SK-N-SH treated with all-trans-retinoic acid at 6 μM for 48 hours (cell line): ENCODE measurements around the gene USP7.
"Not testable (repeated sequence)": the region's sequence is repeated elsewhere in the genome, so short reads cannot be mapped to it uniquely, and the experiment has no call there.

ENCODE experiments used
- ARNTL ChIP-seq: fragments of 450-650 bp; formaldehyde crosslinking; IDR thresholded peaks from 2 replicates; pipeline ENCODE4 v1.5.0; 2020; ENCODE audit warnings: low read depth, mild to moderate bottlenecking, moderate library complexity, borderline replicate concordance
- CSDC2 ChIP-seq: fragments of 250-450 bp; sonication (Bioruptor Pico); IDR thresholded peaks from 2 replicates; pipeline ENCODE4 v1.5.0; 2020; ENCODE audit warnings: mild to moderate bottlenecking, moderate library complexity
- CSRNP3 ChIP-seq: fragments of 250-450 bp; sonication (Bioruptor Pico); IDR thresholded peaks from 2 replicates; pipeline ENCODE4 v1.5.1; 2021; ENCODE audit warnings: mild to moderate bottlenecking, moderate library complexity
- ISL1 ChIP-seq: fragments of 250-450 bp; sonication (Bioruptor Pico); IDR thresholded peaks from 2 replicates; pipeline ENCODE4 v2.1.2; 2022; ENCODE audit warnings: mild to moderate bottlenecking, moderate library complexity
- PATZ1 ChIP-seq: fragments of 250-450 bp; sonication (Bioruptor Pico); IDR thresholded peaks from 2 replicates; pipeline ENCODE4 v1.8.0; 2020; ENCODE audit warnings: mild to moderate bottlenecking, moderate library complexity, borderline replicate concordance
- POU6F1 ChIP-seq: fragments of 250-450 bp; sonication (Bioruptor Pico); IDR thresholded peaks from 2 replicates; pipeline ENCODE4 v1.8.0; 2021; ENCODE audit warnings: low read depth, mild to moderate bottlenecking, moderate library complexity, borderline replicate concordance
- PPARA ChIP-seq: fragments of 250-450 bp; sonication (Bioruptor Pico); IDR thresholded peaks from 2 replicates; pipeline ENCODE4 v1.5.0; 2020; ENCODE audit warnings: mild to moderate bottlenecking, borderline replicate concordance
- RARB ChIP-seq: fragments of 250-450 bp; sonication (Bioruptor Pico); IDR thresholded peaks from 2 replicates; pipeline ENCODE4 v1.8.0; 2021; ENCODE audit warnings: mild to moderate bottlenecking, moderate library complexity
- TOX ChIP-seq: fragments of 250-450 bp; sonication (Bioruptor Pico); IDR thresholded peaks from 2 replicates; pipeline ENCODE4 v1.8.0; 2021; ENCODE audit warnings: mild to moderate bottlenecking, moderate library complexity, borderline replicate concordance
- ZNF565 ChIP-seq: fragments of 450-650 bp; formaldehyde crosslinking; conservative IDR thresholded peaks from 2 replicates; pipeline ENCODE4 v1.5.0; 2020; ENCODE audit warnings: low read depth, mild to moderate bottlenecking, moderate library complexity
- ZNF70 ChIP-seq: fragments of 450-650 bp; formaldehyde crosslinking; IDR thresholded peaks from 2 replicates; pipeline ENCODE4 v1.5.0; 2020; ENCODE audit warnings: mild to moderate bottlenecking, moderate library complexity

- TF ChIP-seq RARB (CRISPR knock-in tag); TOX (CRISPR knock-in tag); ARNTL; CSDC2 (CRISPR knock-in tag); POU6F1 (CRISPR knock-in tag); PPARA; ZNF565; PATZ1; ISL1; CSRNP3 (CRISPR knock-in tag); ZNF70 (CRISPR knock-in tag): not testable (repeated sequence)
Measured at GRCh38 chr16:8976189-8976588, 12.5 kb upstream of the USP7 start.
